Aorta (tissue), 5 donors: ENCODE measurements around the gene IGSF22. TPM values are rescaled to one million over a fixed set of nuclear protein-coding genes. Genes with fewer than 3 reads are reported as not detected.

Source experiments
- ATAC-seq: fragments of 200-7000 bp; cut with Tn5 transposase; one replicate; pipeline ENCODE4 v1.9.1; 2022; ENCODE audit warnings: moderate library complexity; ENCODE audit not compliant: low FRiP score
- DNase-seq, 2 donors: peaks; one replicate each; pipeline ENCODE4 v3.0.0-alpha.2; 2020
- H3K27ac ChIP-seq, 2 donors: one replicate each; pipeline ENCODE4 v1.5.1; 2013; ENCODE audit warnings: low read length in 2 of 2, mild to moderate bottlenecking in 2 of 2, moderate library complexity in 2 of 2, control low read depth in 1 of 2, inconsistent platforms in 1 of 2, low read depth in 1 of 2
- H3K27me3 ChIP-seq, 2 donors: one replicate each; pipeline ENCODE4 v1.6.1; 2013; ENCODE audit warnings: control low read depth in 1 of 2, low read length in 1 of 2, mild to moderate bottlenecking in 1 of 2, moderate library complexity in 1 of 2; ENCODE audit not compliant: insufficient read depth in 2 of 2, control insufficient read depth in 1 of 2
- H3K36me3 ChIP-seq, 2 donors: one replicate each; pipeline ENCODE4 v1.6.1; 2013; ENCODE audit warnings: control low read depth in 1 of 2, low read length in 1 of 2, mild to moderate bottlenecking in 1 of 2; ENCODE audit not compliant: insufficient read depth in 2 of 2, control insufficient read depth in 1 of 2
- H3K4me1 ChIP-seq, 2 donors: one replicate each; pipeline ENCODE4 v1.6.1; 2013; ENCODE audit warnings: low read length in 2 of 2, control low read depth in 1 of 2, mild to moderate bottlenecking in 1 of 2, moderate library complexity in 1 of 2; ENCODE audit not compliant: insufficient read depth in 2 of 2, control insufficient read depth in 1 of 2
- H3K4me3 ChIP-seq, 2 donors: one replicate each; pipeline ENCODE4 v1.5.1; 2013; ENCODE audit warnings: low read length in 2 of 2, control low read depth in 1 of 2, mild to moderate bottlenecking in 1 of 2
- H3K9me3 ChIP-seq: one replicate; pipeline ENCODE4 v1.6.1; 2013; ENCODE audit warnings: mild to moderate bottlenecking, low read length; ENCODE audit not compliant: control insufficient read depth
- WGBS, 2 donors: extraction: QIAGEN DNeasy Blood & Tissue Kit; methylation state at CpG; one replicate each; pipeline ENCODE4 v1.1.7; 2013; 5-methylcytosine and 5-hydroxymethylcytosine counted together
- intact Hi-C, 2 donors: fragments of 100-400 bp; cut with DNase I; formaldehyde crosslinking; loops; one replicate each; pipeline versions ENCODE4 v1.14.2 to v1.15.0; 2022
- polyA plus RNA-seq, 2 donors: library from polyadenylated mRNA; stranded (reverse); fragments of 200-250 nt; gene quantifications; one replicate each; pipeline ENCODE4 v1.2.3, GENCODE V29; 2013
- total RNA-seq, 2 donors: library from RNA; stranded (reverse); fragmentation: NEBNext Ultra II Directional; extraction: Animal tissue kit (Norgen Biotek cat#: 25700); gene quantifications; one replicate each; pipeline ENCODE4 v1.2.1, GENCODE V29; 2021
- donor health status: healthy with polysubstance abuse.
- donor health status: Bipolar disorder and iron deficiency.
- donor health status: DM: no; HTN: no; CAD: no.
- donor health status: DM: no; HTN: no; CAD: no.
- donor health status: DM: yes; HTN: yes; CAD: no.

IGSF22 gene
- total and polyA plus RNA-seq, 4 donors: 0.30 to 0.58 TPM; not detected in 2

DNA sequence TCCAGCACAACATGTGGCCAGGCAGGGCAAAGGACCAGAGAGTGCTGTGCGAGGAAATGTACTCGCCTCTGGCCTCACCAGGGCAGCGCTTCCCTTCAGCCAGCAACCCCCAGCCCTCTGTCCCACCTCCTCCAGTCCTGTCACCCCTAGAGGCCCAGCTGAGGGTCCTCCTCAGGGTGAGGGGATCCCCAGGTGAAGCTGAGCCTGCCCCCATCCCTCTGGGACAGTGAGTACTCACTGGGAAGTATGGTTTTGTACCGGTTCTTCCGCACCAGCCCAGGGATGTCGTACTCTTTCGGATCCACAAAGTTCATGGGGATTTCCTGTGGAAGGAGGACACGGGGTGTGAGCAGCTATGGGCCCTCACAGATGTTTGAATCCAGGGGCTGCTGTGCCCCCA lies 11.7 kb upstream of the IGSF22 start:
- no peak for DNase-seq
- Histone ChIP-seq H3K27me3 (no peaks in the 10 kb centered on the region), H3K27ac (no peak overlapping the region), H3K4me3 (no peak overlapping the region), H3K4me1 (no peaks in the 10 kb centered on the region), H3K36me3 (no peaks in the 10 kb centered on the region), H3K9me3 (no peaks in the 10 kb centered on the region)
- WGBS, 2 donors: 85 to 90% methylated on average over 8 of the region's 8 CpGs
- ATAC-seq: no peak
- intact Hi-C loops: no loop called here

DNA sequence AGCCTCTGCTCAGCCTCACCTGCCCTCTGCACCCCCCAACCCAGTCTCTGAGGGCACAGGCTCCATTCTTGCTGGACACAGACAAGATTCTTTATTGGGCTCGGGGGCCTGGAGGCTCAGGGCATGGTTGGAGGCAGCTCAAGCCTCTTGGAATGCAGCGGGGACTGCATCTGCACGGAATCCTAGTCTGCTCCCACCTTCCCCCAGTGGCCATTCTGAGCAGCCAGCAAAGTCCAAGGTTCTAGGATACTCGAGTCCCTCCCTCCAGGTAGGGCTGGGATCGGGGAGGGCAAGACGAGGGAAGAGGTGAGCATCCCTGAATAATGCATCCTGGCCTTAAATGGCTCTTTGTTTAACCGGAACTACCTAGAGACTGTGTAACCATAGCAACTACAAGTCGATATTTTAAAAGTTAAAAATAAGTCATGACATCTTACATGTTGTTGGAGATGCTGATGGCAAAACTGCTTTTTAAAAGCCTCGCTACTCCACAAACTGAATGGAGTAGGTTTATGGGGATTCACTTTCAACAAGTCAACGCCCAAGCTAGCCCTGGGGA lies 10.7 kb upstream of the IGSF22 start:
- Histone ChIP-seq H3K4me3 (no peak overlapping the region), H3K9me3 (no peaks in the 10 kb centered on the region), H3K4me1 (no peaks in the 10 kb centered on the region), H3K36me3 (no peaks in the 10 kb centered on the region), H3K27me3 (no peaks in the 10 kb centered on the region), H3K27ac (no peak overlapping the region)
- intact Hi-C loops: no loop called here
- DNase-seq (no peak), ATAC-seq (no peak)
- 51 to 55% methylated on average over 10 of the region's 10 CpGs for WGBS, 2 donors

DNA sequence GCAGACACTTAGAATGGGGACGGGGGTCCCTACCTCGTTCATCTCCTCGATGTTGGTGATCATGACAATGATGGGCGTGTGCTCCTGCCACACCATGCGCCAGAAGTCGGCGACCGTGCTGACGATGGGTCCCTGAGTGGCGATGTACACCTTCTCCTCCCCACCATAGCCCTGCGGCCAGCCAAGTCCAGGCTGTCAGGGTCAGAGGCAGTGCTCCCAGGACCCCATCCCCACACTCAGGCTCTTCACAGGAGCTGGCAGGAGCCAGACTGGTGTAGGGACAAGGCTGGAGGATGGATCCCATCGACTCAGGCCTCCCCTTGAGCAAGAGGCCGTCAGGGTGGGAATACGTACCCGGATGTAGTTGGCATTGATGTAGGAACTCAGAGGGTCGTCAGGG lies 7.2 kb upstream of the IGSF22 start:
- Histone ChIP-seq H3K27ac (no peak overlapping the region), H3K27me3 (no peaks in the 10 kb centered on the region), H3K4me3 (no peak overlapping the region), H3K36me3 (no peaks in the 10 kb centered on the region), H3K9me3 (no peaks in the 10 kb centered on the region), H3K4me1 (no peaks in the 10 kb centered on the region)
- no peak for DNase-seq
- WGBS, 2 donors: 89 to 90% methylated on average over 16 of the region's 16 CpGs
- ATAC-seq: no peak
- intact Hi-C loops: no loop called here

DNA sequence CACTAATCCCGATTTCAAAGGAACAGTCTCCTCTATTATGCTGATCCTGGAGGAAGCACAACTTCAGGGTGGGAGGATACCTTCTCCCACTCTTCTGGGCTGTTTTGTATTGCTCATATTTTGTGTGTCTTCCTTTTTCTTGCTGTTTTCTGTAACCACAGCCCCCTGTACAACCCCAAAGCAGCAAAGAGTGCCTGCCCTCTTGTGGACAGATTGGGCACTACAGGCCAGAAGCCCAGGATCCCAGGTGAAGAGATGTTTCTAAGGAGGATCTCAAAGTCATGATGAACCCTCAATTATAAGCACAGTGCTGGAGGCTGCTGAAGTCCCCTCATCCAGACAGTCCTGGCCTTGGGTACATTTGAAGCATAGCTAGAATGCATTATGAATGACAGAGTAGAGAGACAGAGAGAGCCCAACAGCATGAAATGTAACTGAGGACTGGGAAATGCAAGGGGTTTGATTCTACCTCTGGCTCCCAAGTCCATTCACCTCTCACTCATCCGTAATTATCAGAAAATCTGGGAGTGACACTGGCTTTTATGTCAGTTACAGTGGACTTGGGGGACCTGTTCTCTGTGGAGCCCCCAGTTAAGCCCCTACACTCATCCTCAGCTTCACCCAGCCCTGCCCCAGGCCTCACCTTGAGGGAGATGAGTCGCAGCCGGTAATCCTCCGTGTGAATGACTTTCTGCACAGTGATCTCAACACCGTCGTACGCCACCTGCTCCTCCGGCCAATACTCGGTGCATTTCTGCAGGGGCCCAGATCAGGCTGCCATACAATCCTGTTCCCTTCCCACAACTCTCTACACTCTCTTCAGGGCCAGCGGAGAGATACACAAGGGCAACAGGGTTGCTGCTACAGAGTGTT lies 6.2 kb upstream of the IGSF22 start:
- Histone ChIP-seq H3K9me3 (no peaks in the 10 kb centered on the region), H3K36me3 (no peaks in the 10 kb centered on the region), H3K4me1 (no peaks in the 10 kb centered on the region), H3K27me3 (no peaks in the 10 kb centered on the region), H3K4me3 (no peak overlapping the region), H3K27ac (no peak overlapping the region)
- peak; percentile 67 to 82 for DNase-seq
- ATAC-seq: peak; percentile 58
- WGBS, 2 donors: 73 to 76% methylated on average over 11 of the region's 11 CpGs
- intact Hi-C loops: no loop called here

DNA sequence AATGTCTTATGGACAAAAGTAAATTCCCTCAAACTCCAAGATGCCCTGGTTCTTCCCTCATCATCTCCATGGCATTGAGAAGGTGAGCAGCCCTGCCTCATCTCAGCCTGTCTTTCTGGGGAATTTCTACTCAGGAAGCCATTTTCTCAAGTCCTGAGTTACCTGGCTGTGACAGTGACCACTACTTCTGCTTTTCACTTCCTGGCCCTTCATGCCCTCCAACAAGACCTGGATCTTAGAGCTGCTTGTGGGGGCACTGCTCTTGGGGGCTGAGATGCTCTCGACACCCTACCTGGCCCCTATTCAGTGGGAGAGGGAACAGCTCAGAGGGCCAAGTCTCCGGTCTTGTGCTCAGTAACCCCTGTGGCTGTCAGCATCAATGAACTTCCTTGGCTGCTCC lies 5.5 kb upstream of the IGSF22 start:
- H3K4me3 ChIP-seq: no peak overlapping the region
- no peak for ATAC-seq
- 89 to 91% methylated on average over 2 of the region's 2 CpGs for WGBS, 2 donors
- no peaks in the 10 kb centered on the region for H3K36me3 ChIP-seq
- no peaks in the 10 kb centered on the region for H3K9me3 ChIP-seq
- no peaks in the 10 kb centered on the region for H3K4me1 ChIP-seq
- H3K27ac ChIP-seq: no peak overlapping the region
- no peak for DNase-seq
- no peaks in the 10 kb centered on the region for H3K27me3 ChIP-seq
- intact Hi-C loops: no loop called here

DNA sequence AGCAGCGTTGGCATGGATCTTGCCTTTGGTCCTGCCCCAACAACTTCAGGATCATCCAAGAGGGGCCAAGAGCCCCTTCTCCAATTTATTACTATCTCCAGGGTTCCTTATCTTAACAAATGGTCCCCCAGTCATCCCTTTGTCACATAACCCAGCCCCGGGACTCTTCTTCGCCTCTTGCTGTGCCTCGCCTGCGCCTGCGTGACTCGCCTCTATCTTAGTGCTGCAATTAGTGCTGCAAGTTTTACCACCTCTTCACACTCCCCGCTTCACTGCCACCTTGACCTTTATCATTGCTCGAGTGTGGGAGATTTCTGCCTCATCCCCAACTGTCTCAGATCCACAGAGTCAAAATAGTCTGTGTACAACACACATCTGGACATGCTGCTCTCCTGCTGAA lies 4.0 kb upstream of the IGSF22 start:
- no peak overlapping the region for H3K27ac ChIP-seq
- H3K4me3 ChIP-seq: no peak overlapping the region
- ATAC-seq (no peak), DNase-seq (no peak)
- H3K27me3 ChIP-seq: no peaks in the 10 kb centered on the region
- no peaks in the 10 kb centered on the region for H3K9me3 ChIP-seq
- no peaks in the 10 kb centered on the region for H3K4me1 ChIP-seq
- no peaks in the 10 kb centered on the region for H3K36me3 ChIP-seq
- intact Hi-C loops: no loop called here
- WGBS, 2 donors: 87 to 90% methylated on average over 9 of the region's 9 CpGs

DNA sequence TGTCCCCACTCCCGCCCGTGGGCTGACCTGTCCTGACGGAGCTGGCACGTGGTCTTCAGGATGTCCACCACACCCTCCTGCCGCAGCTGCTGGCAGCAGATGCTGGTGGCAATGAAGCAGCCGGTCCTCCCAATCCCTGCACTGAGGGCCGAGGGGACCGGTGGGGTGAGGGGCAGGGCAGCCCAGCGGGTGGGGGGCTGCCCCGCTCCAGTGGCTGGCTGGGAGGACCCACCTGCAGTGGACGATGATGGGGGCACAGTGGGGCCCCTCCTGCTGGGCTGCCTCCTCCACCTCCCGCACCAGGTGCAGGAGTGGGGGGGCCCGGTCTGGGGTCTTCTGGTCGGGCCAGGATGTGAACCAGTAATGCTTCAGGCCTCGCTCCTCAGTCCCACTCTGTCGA lies 3.4 kb upstream of the IGSF22 start:
- Histone ChIP-seq H3K9me3 (no peaks in the 10 kb centered on the region), H3K27me3 (no peaks in the 10 kb centered on the region), H3K27ac (no peak overlapping the region), H3K4me1 (no peaks in the 10 kb centered on the region), H3K36me3 (no peaks in the 10 kb centered on the region), H3K4me3 (no peak overlapping the region)
- 89 to 91% methylated on average over 16 of the region's 16 CpGs for WGBS, 2 donors
- ATAC-seq (no peak), DNase-seq (no peak)
- intact Hi-C loops: no loop called here

DNA sequence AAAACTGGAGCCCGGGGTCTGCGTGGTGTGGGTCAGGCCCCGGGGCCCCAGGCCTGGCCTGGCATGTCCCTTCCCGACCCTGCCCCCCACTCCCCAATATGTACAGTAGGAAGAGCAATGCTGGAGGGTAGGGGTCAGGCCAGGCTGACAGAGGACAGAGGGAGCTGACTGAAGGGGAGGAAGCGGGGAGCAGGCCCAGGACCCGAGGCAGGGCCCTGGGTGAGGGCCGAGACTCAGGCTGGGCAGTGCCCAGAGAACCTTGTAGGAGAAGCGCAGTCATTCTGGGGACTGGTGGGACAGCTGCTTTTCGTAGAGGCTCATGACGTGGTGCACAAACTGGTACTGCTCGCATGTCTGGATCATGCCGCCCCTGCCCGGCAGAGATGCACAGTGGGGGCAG lies 2.7 kb upstream of the IGSF22 start:
- Histone ChIP-seq H3K4me3 (no peak overlapping the region), H3K27me3 (no peaks in the 10 kb centered on the region), H3K9me3 (no peaks in the 10 kb centered on the region), H3K36me3 (no peaks in the 10 kb centered on the region), H3K27ac (no peak overlapping the region), H3K4me1 (no peaks in the 10 kb centered on the region)
- ATAC-seq (no peak), DNase-seq (no peak)
- WGBS, 2 donors: 91 to 94% methylated on average over 13 of the region's 13 CpGs
- intact Hi-C loops: no loop called here
